WI38 (cell line): ENCODE data around the gene ATP2C1.

Source experiments
- H3K4me3 ChIP-seq: 2 replicates; pipeline ENCODE4 v1.5.1; 2011; ENCODE audit warnings: low read depth, mild to moderate bottlenecking, control low read depth, low read length
- TF ChIP-seq, protein P1 (sequence below): IDR thresholded peaks from 2 replicates; pipeline ENCODE4 v1.5.1; 2012; ENCODE audit warnings: low read depth, mild to moderate bottlenecking, control low read depth, low read length

ATP2C1 gene

DNA sequence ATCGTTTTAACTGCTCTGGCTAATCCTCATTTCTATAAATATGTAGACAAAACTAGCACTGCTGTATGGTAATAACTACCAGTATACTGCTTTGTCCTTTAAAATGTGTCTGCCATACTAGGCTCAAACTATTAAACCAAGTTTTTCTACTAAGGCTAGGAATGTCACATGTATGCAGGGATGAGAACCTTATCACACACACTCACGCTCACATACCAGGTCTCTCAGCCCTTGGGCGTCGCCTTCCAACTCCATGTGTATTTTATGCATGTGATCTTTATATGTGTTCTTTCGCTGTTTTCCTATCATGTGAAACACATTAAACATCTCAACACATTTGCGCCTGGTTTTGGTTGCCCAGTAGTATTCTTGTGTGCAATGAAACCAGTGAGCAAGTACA is 32.6 kb downstream of the ATP2C1 start:
- H3K4me3 ChIP-seq: no peak overlapping the region
- TF ChIP-seq, protein P1, sequence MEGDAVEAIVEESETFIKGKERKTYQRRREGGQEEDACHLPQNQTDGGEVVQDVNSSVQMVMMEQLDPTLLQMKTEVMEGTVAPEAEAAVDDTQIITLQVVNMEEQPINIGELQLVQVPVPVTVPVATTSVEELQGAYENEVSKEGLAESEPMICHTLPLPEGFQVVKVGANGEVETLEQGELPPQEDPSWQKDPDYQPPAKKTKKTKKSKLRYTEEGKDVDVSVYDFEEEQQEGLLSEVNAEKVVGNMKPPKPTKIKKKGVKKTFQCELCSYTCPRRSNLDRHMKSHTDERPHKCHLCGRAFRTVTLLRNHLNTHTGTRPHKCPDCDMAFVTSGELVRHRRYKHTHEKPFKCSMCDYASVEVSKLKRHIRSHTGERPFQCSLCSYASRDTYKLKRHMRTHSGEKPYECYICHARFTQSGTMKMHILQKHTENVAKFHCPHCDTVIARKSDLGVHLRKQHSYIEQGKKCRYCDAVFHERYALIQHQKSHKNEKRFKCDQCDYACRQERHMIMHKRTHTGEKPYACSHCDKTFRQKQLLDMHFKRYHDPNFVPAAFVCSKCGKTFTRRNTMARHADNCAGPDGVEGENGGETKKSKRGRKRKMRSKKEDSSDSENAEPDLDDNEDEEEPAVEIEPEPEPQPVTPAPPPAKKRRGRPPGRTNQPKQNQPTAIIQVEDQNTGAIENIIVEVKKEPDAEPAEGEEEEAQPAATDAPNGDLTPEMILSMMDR: no peak

DNA sequence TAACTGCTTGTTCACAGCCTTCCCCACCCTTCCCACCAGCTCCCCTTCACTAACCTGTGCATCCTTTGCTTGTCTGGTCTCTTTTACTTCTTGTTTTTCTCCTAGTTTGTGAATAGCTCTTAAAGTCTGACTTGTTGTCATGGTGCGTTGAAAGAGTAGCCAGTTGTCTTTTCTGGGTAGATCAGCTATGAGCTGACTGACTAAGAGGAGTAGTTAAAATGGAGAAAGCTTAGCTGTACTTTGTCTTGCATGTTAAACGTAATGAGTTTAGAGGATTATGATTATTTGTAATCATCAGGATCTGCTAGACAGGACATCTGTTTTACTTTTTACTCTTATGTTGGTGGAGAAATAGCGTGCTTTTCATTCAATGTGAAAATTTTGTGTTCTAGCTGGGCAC is 35.9 kb downstream of the ATP2C1 start:
- TF ChIP-seq, protein P1: no peak
- no peak overlapping the region for H3K4me3 ChIP-seq

GRCh38 chr3:130932979-130933378 is 39.1 kb downstream of the ATP2C1 start:
- TF ChIP-seq, protein P1: no peak

DNA sequence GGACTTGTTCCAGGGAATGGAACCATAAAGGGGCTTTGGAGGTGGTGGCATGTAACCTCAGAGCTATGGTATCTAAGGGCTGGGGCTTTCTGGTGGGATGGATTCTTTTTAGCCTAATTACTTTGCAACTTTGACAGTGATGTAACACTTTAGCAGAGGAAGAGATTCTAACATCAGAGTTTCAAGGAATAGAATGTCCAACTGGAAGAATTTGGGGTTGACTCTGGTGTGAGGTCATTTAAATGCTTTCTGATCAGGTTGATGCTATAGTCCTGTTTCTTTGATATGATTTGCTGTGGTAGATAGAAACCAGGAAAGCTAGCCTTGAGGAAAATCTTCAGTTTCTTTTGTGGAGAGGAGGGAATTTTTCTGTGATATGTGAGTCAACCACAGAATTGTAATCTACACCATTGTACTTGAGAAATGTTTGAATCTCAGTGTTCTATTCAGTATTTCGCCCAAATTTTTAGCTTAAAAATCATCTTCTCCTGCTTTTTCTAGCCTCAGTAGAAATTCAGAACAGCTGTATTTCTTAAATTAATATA is 40.0 kb downstream of the ATP2C1 start:
- TF ChIP-seq, protein P1: no peak
- no peak overlapping the region for H3K4me3 ChIP-seq

More at GRCh38 chr3:130932979-130933378, 39.1 kb downstream of the ATP2C1 start:
- H3K4me3 ChIP-seq: no peak overlapping the region

DNA sequence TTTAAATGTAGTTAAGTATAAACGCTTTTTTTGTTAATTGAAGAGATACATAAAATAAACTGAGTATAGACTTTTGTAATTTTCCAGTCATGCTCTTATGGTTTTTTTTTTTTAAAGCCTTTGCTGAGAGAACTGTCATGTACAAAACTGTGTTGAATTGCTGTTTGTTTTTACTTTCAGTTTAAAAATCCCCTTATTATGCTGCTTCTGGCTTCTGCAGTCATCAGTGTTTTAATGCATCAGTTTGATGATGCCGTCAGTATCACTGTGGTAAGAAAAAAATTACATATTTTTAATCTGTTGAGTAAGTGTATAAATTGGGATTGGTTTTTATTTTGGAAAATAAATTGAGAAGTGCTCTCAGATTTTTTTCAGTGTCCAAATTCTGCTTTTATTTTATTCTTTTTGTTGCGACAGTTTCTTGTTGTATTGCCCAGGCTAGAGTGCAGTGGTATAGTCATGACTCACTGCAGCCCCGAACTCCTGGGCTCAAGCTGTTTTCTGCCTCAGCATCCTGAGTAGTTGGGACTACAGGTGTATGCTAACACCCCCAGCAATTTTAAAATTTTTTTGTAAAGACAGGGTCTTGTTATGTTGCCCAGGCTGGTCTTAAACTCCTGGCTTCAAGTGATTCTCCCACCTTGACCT is 40.7 kb downstream of the ATP2C1 start:
- TF ChIP-seq, protein P1: no peak
- H3K4me3 ChIP-seq: no peak overlapping the region

DNA sequence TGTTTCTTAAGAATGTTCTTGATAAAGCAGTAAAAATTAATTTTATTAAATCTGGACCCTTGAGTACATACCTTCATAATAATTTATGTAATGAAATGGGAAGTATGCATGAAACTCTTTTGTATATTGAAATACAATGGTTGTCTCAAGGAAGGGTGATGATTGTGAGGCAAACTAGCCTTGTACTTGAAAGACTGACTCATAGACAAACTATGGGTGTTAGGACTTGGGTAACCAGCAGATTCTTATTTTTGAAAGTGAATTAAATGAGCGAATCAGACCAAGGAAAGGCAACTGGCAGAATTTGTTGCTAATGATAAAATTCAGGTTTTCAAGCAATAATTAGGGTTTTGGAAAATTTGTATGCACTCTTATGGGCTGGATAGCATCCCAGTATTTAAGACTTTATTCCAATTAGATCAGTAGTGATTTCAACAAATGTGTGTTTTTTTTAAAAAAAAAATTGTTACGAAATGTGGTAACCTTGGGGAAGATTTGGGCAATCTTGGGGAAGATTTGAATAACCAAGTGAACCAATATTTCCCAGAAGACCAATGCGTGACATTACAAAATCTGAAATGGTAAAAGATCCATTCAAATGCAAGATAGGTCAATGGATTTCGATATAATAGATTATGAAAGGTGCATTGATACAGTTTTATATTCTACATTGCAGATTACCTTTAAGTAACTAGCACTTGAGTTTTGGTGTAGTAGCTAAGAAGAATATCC is 42.0 kb downstream of the ATP2C1 start:
- no peak overlapping the region for H3K4me3 ChIP-seq
- TF ChIP-seq, protein P1: no peak

DNA sequence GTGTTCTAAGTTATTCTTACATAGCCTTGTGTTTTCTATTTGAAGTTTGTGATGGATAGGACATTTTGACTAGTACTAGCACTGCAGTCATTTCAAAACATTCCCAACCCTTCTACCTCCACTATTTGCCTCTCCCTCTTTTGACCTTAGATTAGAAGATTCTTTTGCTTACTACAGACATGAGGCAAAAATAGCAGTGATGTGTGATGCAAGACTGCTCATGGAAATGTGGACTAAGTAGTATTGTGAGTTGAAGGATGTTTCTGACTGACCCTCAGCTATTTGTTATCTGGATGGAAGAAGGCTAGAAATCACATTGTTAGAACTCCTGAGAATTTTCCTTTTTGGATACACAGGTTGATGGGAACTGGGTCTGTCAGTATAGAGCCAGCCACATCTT is 45.9 kb downstream of the ATP2C1 start:
- TF ChIP-seq, protein P1: no peak
- no peak overlapping the region for H3K4me3 ChIP-seq
